ENCODE measurements around the gene HNRNPA2B1.
"Not testable (repeated sequence)": the region's sequence is repeated elsewhere in the genome, so short reads cannot be mapped to it uniquely, and the experiment has no call there.

The HNRNPA2B1 gene

GRCh38 chr7:26147646-26148306, 52.8 kb downstream of the HNRNPA2B1 start:
- CTCF ChIA-PET, DNase-seq, H3K9me3 Mint-ChIP-seq: not testable (repeated sequence)

GRCh38 chr7:26147030-26147429, 53.5 kb downstream of the HNRNPA2B1 start:
- no peak for DNase-seq
- CTCF ChIA-PET = no interaction called here
- no peaks in the 10 kb centered on the region for H3K36me3 Mint-ChIP-seq
- peaks cover 16% of the 10 kb centered on the region for H3K4me1 Mint-ChIP-seq
- H3K9me3 Mint-ChIP-seq = no peaks in the 10 kb centered on the region
- no peak overlapping the region for H3K27ac Mint-ChIP-seq
- no peak overlapping the region for H3K4me3 Mint-ChIP-seq
- H3K27me3 Mint-ChIP-seq = peaks cover 27% of the 10 kb centered on the region

More at GRCh38 chr7:26147646-26148306, 52.8 kb downstream of the HNRNPA2B1 start:
- H3K27me3 Mint-ChIP-seq = peaks cover 27% of the 10 kb centered on the region
- H3K4me1 Mint-ChIP-seq = peaks cover 16% of the 10 kb centered on the region
- not testable (repeated sequence) for H3K36me3 Mint-ChIP-seq, H3K27ac Mint-ChIP-seq, H3K4me3 Mint-ChIP-seq

GRCh38 chr7:26145238-26145637, 55.3 kb downstream of the HNRNPA2B1 start:
- Mint-ChIP-seq H3K36me3 (no peaks in the 10 kb centered on the region), H3K4me3 (no peak overlapping the region), H3K27me3 (peaks cover 18% of the 10 kb centered on the region), H3K4me1 (no peaks in the 10 kb centered on the region), H3K27ac (no peak overlapping the region), H3K9me3 (no peaks in the 10 kb centered on the region)
- DNase-seq = no peak
- CTCF ChIA-PET = no interaction called here

GRCh38 chr7:26144184-26145080, 56.1 kb downstream of the HNRNPA2B1 start:
- DNase-seq = no peak
- CTCF ChIA-PET = no interaction called here
- Mint-ChIP-seq H3K27ac (no peak overlapping the region), H3K4me3 (no peak overlapping the region), H3K27me3 (peaks cover 18% of the 10 kb centered on the region), H3K9me3 (no peaks in the 10 kb centered on the region), H3K36me3 (no peaks in the 10 kb centered on the region), H3K4me1 (no peaks in the 10 kb centered on the region)

- CTCF ChIA-PET = no interaction called here
Observed at GRCh38 chr7:26143298-26144048, 57.1 kb downstream of the HNRNPA2B1 start.

GRCh38 chr7:26141077-26141476, 59.5 kb downstream of the HNRNPA2B1 start:
- Mint-ChIP-seq H3K9me3 (no peaks in the 10 kb centered on the region), H3K27me3 (peaks cover 20% of the 10 kb centered on the region), H3K4me3 (no peak overlapping the region), H3K27ac (no peak overlapping the region), H3K36me3 (no peaks in the 10 kb centered on the region), H3K4me1 (no peaks in the 10 kb centered on the region)
- no peak for DNase-seq
- CTCF ChIA-PET = no interaction called here

More at GRCh38 chr7:26143298-26144048, 57.1 kb downstream of the HNRNPA2B1 start:
- Mint-ChIP-seq H3K4me3 (no peak overlapping the region), H3K4me1 (no peaks in the 10 kb centered on the region), H3K9me3 (no peaks in the 10 kb centered on the region), H3K27ac (no peak overlapping the region), H3K27me3 (peaks cover 15% of the 10 kb centered on the region), H3K36me3 (no peaks in the 10 kb centered on the region)
- no peak for DNase-seq

- no peak overlapping the region for H3K27ac Mint-ChIP-seq
- H3K4me3 Mint-ChIP-seq = no peak overlapping the region
- H3K27me3 Mint-ChIP-seq = peaks cover 20% of the 10 kb centered on the region
- H3K36me3 Mint-ChIP-seq = no peaks in the 10 kb centered on the region
- CTCF ChIA-PET = no interaction called here
- no peaks in the 10 kb centered on the region for H3K4me1 Mint-ChIP-seq
- H3K9me3 Mint-ChIP-seq = no peaks in the 10 kb centered on the region
- DNase-seq = no peak
Observed at GRCh38 chr7:26140380-26140779, 60.2 kb downstream of the HNRNPA2B1 start.
